ENCODE measurements around the gene PLXNA4. TPM values are rescaled to one million over a fixed set of nuclear protein-coding genes. Genes with fewer than 3 reads are reported as not detected.

The PLXNA4 gene
- total and polyA plus RNA-seq, 2 experiments from 2014 or later = 1.9 to 4.8 TPM

DNA sequence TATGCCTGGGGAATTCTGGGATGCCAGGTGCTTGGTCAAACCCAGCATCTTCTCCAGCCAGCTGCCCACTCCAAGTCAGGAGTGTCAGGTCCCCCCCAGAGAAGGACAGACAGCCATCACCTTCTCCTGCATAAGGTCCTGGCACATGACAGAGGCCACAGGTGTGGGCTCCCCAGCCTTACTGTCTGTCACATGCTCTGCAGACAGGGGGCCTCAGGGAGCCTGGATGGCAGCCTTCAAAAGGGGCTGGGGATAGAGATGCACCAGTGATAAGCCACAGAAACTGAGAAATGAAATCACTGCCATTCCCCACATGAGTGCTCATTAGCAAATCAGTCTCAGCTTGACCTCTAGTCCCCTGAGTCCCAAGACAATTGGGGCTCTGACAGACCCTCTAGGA lies 72.9 kb downstream of the PLXNA4 start:
- Histone ChIP-seq H3K27ac (no peak overlapping the region), H3K4me2 (no peak overlapping the region), H3K27me3 (no peaks in the 10 kb centered on the region), H3K9me3 (ENCODE audit: low read depth) (no peaks in the 10 kb centered on the region), H3K36me3 (replicated peaks; ENCODE audit: insufficient read depth, low read depth) (no peaks in the 10 kb centered on the region), H3K4me1 (ENCODE audit: insufficient read depth) (peaks cover 7% of the 10 kb centered on the region), H2AFZ (no peak overlapping the region), H3K79me2 (no peaks in the 10 kb centered on the region), H4K20me1 (ENCODE audit: insufficient read depth, poor library complexity, severe bottlenecking) (no peaks in the 10 kb centered on the region), H3K4me3 (no peak overlapping the region), H3K9me2 (replicated peaks; ENCODE audit: insufficient read depth) (no peaks in the 10 kb centered on the region)
- no peak for TF ChIP-seq EZH2 (IDR thresholded peaks at IDR 0.05; ENCODE audit: borderline replicate concordance)
- TF ChIP-seq EZH2phosphoT487 (IDR thresholded peaks at IDR 0.05; ENCODE audit: low read depth, severe bottlenecking, unreplicated experiment) = no peak
- TF ChIP-seq, protein P1, sequence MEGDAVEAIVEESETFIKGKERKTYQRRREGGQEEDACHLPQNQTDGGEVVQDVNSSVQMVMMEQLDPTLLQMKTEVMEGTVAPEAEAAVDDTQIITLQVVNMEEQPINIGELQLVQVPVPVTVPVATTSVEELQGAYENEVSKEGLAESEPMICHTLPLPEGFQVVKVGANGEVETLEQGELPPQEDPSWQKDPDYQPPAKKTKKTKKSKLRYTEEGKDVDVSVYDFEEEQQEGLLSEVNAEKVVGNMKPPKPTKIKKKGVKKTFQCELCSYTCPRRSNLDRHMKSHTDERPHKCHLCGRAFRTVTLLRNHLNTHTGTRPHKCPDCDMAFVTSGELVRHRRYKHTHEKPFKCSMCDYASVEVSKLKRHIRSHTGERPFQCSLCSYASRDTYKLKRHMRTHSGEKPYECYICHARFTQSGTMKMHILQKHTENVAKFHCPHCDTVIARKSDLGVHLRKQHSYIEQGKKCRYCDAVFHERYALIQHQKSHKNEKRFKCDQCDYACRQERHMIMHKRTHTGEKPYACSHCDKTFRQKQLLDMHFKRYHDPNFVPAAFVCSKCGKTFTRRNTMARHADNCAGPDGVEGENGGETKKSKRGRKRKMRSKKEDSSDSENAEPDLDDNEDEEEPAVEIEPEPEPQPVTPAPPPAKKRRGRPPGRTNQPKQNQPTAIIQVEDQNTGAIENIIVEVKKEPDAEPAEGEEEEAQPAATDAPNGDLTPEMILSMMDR (IDR thresholded peaks at IDR 0.05; ENCODE audit: poor library complexity) = no peak
- DNase-seq (ENCODE audit: low spot score) = no peak

DNA sequence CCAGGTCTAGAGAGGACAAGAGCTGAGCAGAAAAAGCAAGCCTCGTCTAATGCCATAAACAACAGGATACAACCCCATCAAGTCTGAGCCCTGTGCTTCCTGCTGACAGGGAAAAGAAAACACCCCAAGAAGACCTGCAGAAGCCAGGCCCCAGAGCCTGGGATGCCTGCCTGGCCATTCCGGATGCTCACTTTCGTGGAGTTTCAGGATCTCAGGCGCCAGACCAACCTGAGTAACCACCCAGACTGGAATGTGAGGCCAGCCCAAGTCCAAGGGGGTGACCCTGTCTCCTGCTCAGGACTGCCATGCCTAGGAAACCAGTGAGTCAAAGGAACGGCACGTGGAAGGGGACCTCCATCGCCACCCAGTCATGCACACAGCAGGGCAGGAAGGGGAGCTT lies 74.3 kb downstream of the PLXNA4 start:
- H3K79me2 ChIP-seq = no peaks in the 10 kb centered on the region
- H3K9me3 ChIP-seq (ENCODE audit: low read depth) = no peaks in the 10 kb centered on the region
- H3K4me3 ChIP-seq = no peak overlapping the region
- TF ChIP-seq EZH2 (IDR thresholded peaks at IDR 0.05; ENCODE audit: borderline replicate concordance) (no peak), EZH2phosphoT487 (IDR thresholded peaks at IDR 0.05; ENCODE audit: low read depth, severe bottlenecking, unreplicated experiment) (no peak)
- TF ChIP-seq, protein P1 (IDR thresholded peaks at IDR 0.05; ENCODE audit: poor library complexity) = no peak
- DNase-seq (ENCODE audit: low spot score) = no peak
- H3K4me2 ChIP-seq = no peak overlapping the region
- no peak overlapping the region for H2AFZ ChIP-seq
- no peaks in the 10 kb centered on the region for H3K27me3 ChIP-seq
- H3K4me1 ChIP-seq (ENCODE audit: insufficient read depth) = peaks cover 7% of the 10 kb centered on the region
- WGBS (ENCODE audit: low lambda C conversion rate, missing lambda C conversion rate) = 78% methylated on average over 7 of the region's 7 CpGs
- no peaks in the 10 kb centered on the region for H3K9me2 ChIP-seq (replicated peaks; ENCODE audit: insufficient read depth)
- no peaks in the 10 kb centered on the region for H3K36me3 ChIP-seq (replicated peaks; ENCODE audit: insufficient read depth, low read depth)
- H3K27ac ChIP-seq = no peak overlapping the region
- H4K20me1 ChIP-seq (ENCODE audit: insufficient read depth, poor library complexity, severe bottlenecking) = no peaks in the 10 kb centered on the region

DNA sequence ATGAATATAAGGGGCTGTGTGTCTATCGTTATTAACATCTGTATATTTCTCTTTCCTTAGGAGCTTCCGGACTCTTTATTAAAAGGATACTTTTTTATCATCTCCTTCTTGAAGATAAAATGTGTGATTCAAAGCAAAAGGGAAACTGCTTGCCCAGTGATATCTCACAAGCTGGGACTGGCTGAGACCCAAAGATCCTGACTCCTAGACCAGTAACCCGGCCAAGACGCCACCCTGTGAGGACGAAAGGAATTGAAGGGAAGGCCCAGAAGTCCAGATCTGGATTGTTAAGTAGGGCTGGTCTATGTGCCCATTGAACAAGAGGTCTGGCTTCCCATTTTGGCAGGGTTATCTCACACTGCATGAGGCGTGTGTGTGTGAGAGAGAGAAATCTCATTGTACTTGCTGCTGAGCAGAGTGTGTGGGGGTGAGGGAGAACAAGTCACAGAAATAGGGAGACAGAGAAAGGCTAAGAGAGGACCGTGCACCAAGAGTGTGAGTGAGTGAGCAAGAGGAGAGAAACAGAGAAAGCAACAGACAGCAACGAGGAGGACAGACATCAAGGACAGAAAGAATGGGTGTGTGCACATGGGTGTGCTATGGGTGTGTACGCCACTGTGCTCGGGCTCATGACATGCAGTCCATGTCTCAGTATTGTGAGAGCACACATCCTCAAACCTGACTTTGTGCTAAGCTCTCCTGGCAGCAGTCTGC lies 75.4 kb downstream of the PLXNA4 start:
- H3K36me3 ChIP-seq (replicated peaks; ENCODE audit: insufficient read depth, low read depth) = no peaks in the 10 kb centered on the region
- TF ChIP-seq, protein P1 (IDR thresholded peaks at IDR 0.05; ENCODE audit: poor library complexity) = peak; percentile 28
- no peak for TF ChIP-seq EZH2 (IDR thresholded peaks at IDR 0.05; ENCODE audit: borderline replicate concordance)
- no peaks in the 10 kb centered on the region for H4K20me1 ChIP-seq (ENCODE audit: insufficient read depth, poor library complexity, severe bottlenecking)
- no peak overlapping the region for H2AFZ ChIP-seq
- H3K4me1 ChIP-seq (ENCODE audit: insufficient read depth) = peaks cover 7% of the 10 kb centered on the region
- no peaks in the 10 kb centered on the region for H3K9me3 ChIP-seq (ENCODE audit: low read depth)
- no peaks in the 10 kb centered on the region for H3K27me3 ChIP-seq
- H3K79me2 ChIP-seq = no peaks in the 10 kb centered on the region
- no peak overlapping the region for H3K27ac ChIP-seq
- DNase-seq (ENCODE audit: low spot score) = peak; percentile 41
- no peaks in the 10 kb centered on the region for H3K9me2 ChIP-seq (replicated peaks; ENCODE audit: insufficient read depth)
- H3K4me3 ChIP-seq = no peak overlapping the region
- H3K4me2 ChIP-seq = no peak overlapping the region
- WGBS (ENCODE audit: low lambda C conversion rate, missing lambda C conversion rate) = 66% methylated on average over 10 of the region's 10 CpGs

All from hepatocyte (in vitro differentiated cells).